ENCODE results near the gene GPC3. TPM values are rescaled to one million over a fixed set of nuclear protein-coding genes. Genes with fewer than 3 reads are reported as not detected.

The GPC3 gene
- polyA plus RNA-seq, 3 donors, result not detected

- H3K79me2 ChIP-seq (ENCODE audit: insufficient read depth, low read length), result no peaks in the 10 kb centered on the region
- H3K9me3 Mint-ChIP-seq, result no peaks in the 10 kb centered on the region
- H3K27me3 ChIP-seq (ENCODE audit: control insufficient read depth in 2 of 2, insufficient read depth in 2 of 2, low read length in 2 of 2), result peaks cover 0 to 8% of the 10 kb centered on the region in 2 donors
- no peak for TF ChIP-seq CTCF (IDR thresholded peaks at IDR 0.05)
- H3K27ac Mint-ChIP-seq, result no peak overlapping the region
- no peak for DNase-seq
- no peaks in the 10 kb centered on the region for H4K20me1 ChIP-seq (ENCODE audit: insufficient read depth, low read length)
- no peak overlapping the region for H3K4me3 Mint-ChIP-seq
- H2AFZ ChIP-seq (ENCODE audit: insufficient read depth, low read depth, low read length, poor library complexity, severe bottlenecking), result no peak overlapping the region
- WGBS (ENCODE audit: insufficient coverage), result no CpG with 5 or more reads among the region's 4 CpGs
- H3K4me3 ChIP-seq (replicated peaks in 1 of 3; ENCODE audit: low read depth in 2 of 3, low read length in 3 of 3), result no peak overlapping the region
- H3K36me3 Mint-ChIP-seq, result no peaks in the 10 kb centered on the region
- no peak overlapping the region for H3K4me2 ChIP-seq (replicated peaks; ENCODE audit: extremely low read depth, low read length, poor library complexity, severe bottlenecking)
- intact Hi-C loops (cut with micrococcal nuclease), result no loop called here
- H3K36me3 ChIP-seq (replicated peaks in 1 of 2; ENCODE audit: control insufficient read depth in 1 of 2, insufficient read depth in 2 of 2, low read length in 2 of 2), result no peaks in the 10 kb centered on the region
- H3K27me3 Mint-ChIP-seq (ENCODE audit: low read depth in 3 of 3), result peaks cover 3 to 5% (median 4%) of the 10 kb centered on the region in 3 donors
- no peaks in the 10 kb centered on the region for H3K9me3 ChIP-seq (replicated peaks in 1 of 2; ENCODE audit: control insufficient read depth in 1 of 2, insufficient read depth in 1 of 2, low read length in 2 of 2)
- no peak overlapping the region for H3K9ac ChIP-seq (ENCODE audit: insufficient read depth, low read length, poor library complexity, severe bottlenecking)
- H3K4me1 ChIP-seq (ENCODE audit: control insufficient read depth in 1 of 2, insufficient read depth in 2 of 2, low read length in 2 of 2), result no peaks in the 10 kb centered on the region
- H3K4me1 Mint-ChIP-seq, result no peaks in the 10 kb centered on the region
- H3K27ac ChIP-seq (ENCODE audit: low read depth in 1 of 2, low read length in 2 of 2), result no peak overlapping the region
Observed at GRCh38 chrX:133973704-133974103, 11.7 kb downstream of the GPC3 start.

- Mint-ChIP-seq H3K4me1 (no peaks in the 10 kb centered on the region), H3K9me3 (no peaks in the 10 kb centered on the region), H3K36me3 (no peaks in the 10 kb centered on the region), H3K27ac (peak overlapping the region in 1 of 7 donors; percentile 18), H3K27me3 (ENCODE audit: low read depth in 3 of 3) (peaks cover 3 to 5% (median 4%) of the 10 kb centered on the region in 3 donors), H3K4me3 (no peak overlapping the region)
- intact Hi-C loops (cut with micrococcal nuclease), result no loop called here
- H3K79me2 ChIP-seq (ENCODE audit: insufficient read depth, low read length), result no peaks in the 10 kb centered on the region
- H3K27ac ChIP-seq (ENCODE audit: low read depth in 1 of 2, low read length in 2 of 2), result no peak overlapping the region
- H3K4me1 ChIP-seq (ENCODE audit: control insufficient read depth in 1 of 2, insufficient read depth in 2 of 2, low read length in 2 of 2), result no peaks in the 10 kb centered on the region
- H2AFZ ChIP-seq (ENCODE audit: insufficient read depth, low read depth, low read length, poor library complexity, severe bottlenecking), result no peak overlapping the region
- H4K20me1 ChIP-seq (ENCODE audit: insufficient read depth, low read length), result no peaks in the 10 kb centered on the region
- no peak overlapping the region for H3K4me2 ChIP-seq (replicated peaks; ENCODE audit: extremely low read depth, low read length, poor library complexity, severe bottlenecking)
- no peak overlapping the region for H3K4me3 ChIP-seq (replicated peaks in 1 of 3; ENCODE audit: low read depth in 2 of 3, low read length in 3 of 3)
- H3K9me3 ChIP-seq (replicated peaks in 1 of 2; ENCODE audit: control insufficient read depth in 1 of 2, insufficient read depth in 1 of 2, low read length in 2 of 2), result no peaks in the 10 kb centered on the region
- peaks cover 0 to 8% of the 10 kb centered on the region in 2 donors for H3K27me3 ChIP-seq (ENCODE audit: control insufficient read depth in 2 of 2, insufficient read depth in 2 of 2, low read length in 2 of 2)
- no peak overlapping the region for H3K9ac ChIP-seq (ENCODE audit: insufficient read depth, low read length, poor library complexity, severe bottlenecking)
- WGBS (ENCODE audit: insufficient coverage), result no CpG with 5 or more reads among the region's 4 CpGs
- no peak for DNase-seq
- H3K36me3 ChIP-seq (replicated peaks in 1 of 2; ENCODE audit: control insufficient read depth in 1 of 2, insufficient read depth in 2 of 2, low read length in 2 of 2), result no peaks in the 10 kb centered on the region
- no peak for TF ChIP-seq CTCF (IDR thresholded peaks at IDR 0.05)
Observed at GRCh38 chrX:133972916-133973315, 12.5 kb downstream of the GPC3 start.
